Measurements from ENCODE around the gene KLK15. TPM values are rescaled to one million over a fixed set of nuclear protein-coding genes. Genes with fewer than 3 reads are reported as not detected.

KLK15 gene
- total and polyA plus RNA-seq, 10 of the 15 experiments (the other 5 are each of a cell fraction or from before 2014, with no cell fraction given): 0.04 to 0.08 TPM; not detected in 8

GRCh38 chr19:50850738-50851137 is 17.4 kb upstream of the KLK15 start:
- H3K27me3 ChIP-seq (replicated peaks in 1 of 2; ENCODE audit: control insufficient read depth in 2 of 2, insufficient read depth in 2 of 2, low read length in 1 of 2): no peaks in the 10 kb centered on the region; a peak in 1 of 4 replicates
- ATAC-seq (no peak), FAIRE-seq (no peak), DNase-seq (ENCODE audit: low read depth, low spot score) (no peak)
- H3K9me3 ChIP-seq (replicated peaks; ENCODE audit: control insufficient read depth, insufficient read depth, low read length): no peaks in the 10 kb centered on the region; the same call in 2 of the 3 replicates
- no peak overlapping the region for H3K9ac ChIP-seq (ENCODE audit: control insufficient read depth, insufficient read depth, low read length)
- H3K36me3 ChIP-seq (ENCODE audit: control insufficient read depth in 2 of 2, insufficient read depth in 2 of 2, low read length in 1 of 2): no peaks in the 10 kb centered on the region
- in situ Hi-C loops (cut with MboI) (no loop called here), intact Hi-C loops (cut with micrococcal nuclease; ENCODE audit: unreplicated experiment) (no loop called here)
- no peak overlapping the region for H3K4me2 ChIP-seq (ENCODE audit: control insufficient read depth, insufficient read depth)
- H2AFZ ChIP-seq (ENCODE audit: control insufficient read depth, low read depth, low read length): no peak overlapping the region
- no peaks in the 10 kb centered on the region for H3K4me1 ChIP-seq (ENCODE audit: control insufficient read depth, insufficient read depth, low read length)
- no TSS peak for BruUV-seq (replicated peaks)
- CTCF ChIA-PET: no interaction called here
- RAD21 ChIA-PET (ENCODE audit: unreplicated experiment): no interaction called here
- POLR2A ChIA-PET: no interaction called here
- H3K4me3 ChIP-seq: no peak overlapping the region
- H4K20me1 ChIP-seq (ENCODE audit: control insufficient read depth, insufficient read depth): no peaks in the 10 kb centered on the region
- WGBS (ENCODE audit: insufficient coverage, insufficient replicate concordance, low lambda C conversion rate, missing lambda C conversion rate): 13% methylated on average over 3 of the region's 3 CpGs
- no peak for TF ChIP-seq ATF3 (IDR thresholded peaks at IDR 0.05; ENCODE audit: borderline replicate concordance, extremely low read depth, low read depth, low read length)
- no peak overlapping the region for H3K27ac ChIP-seq (ENCODE audit: control insufficient read depth, insufficient read depth)
- no peaks in the 10 kb centered on the region for H3K79me2 ChIP-seq (ENCODE audit: control insufficient read depth, insufficient read depth, low read length)
- SMC1A ChIA-PET (ENCODE audit: uncharacterized antibody, unreplicated experiment): no interaction called here

- ATAC-seq: no peak
- SMC1A ChIA-PET (ENCODE audit: uncharacterized antibody, unreplicated experiment): interaction anchor here (1.5 to 2.0 kb wide), 3 partner anchors 8 to 77 kb away, joined by 5 to 6 read pairs (median 6); no protein-coding TSS in a partner anchor
- in situ Hi-C loops (cut with MboI): no loop called here
These were observed 11.0 kb upstream of the KLK15 start for GRCh38 chr19:50844296-50844935.

More at GRCh38 chr19:50844296-50844935, 11.0 kb upstream of the KLK15 start:
- CTCF ChIA-PET: interaction anchor here (1.2 to 2.2 kb wide), 3 partner anchors 24 to 77 kb away, joined by 3 to 11 read pairs (median 4); no protein-coding TSS in a partner anchor
- H3K9ac ChIP-seq (ENCODE audit: control insufficient read depth, insufficient read depth, low read length): no peak overlapping the region
- H3K4me1 ChIP-seq (ENCODE audit: control insufficient read depth, insufficient read depth, low read length): no peaks in the 10 kb centered on the region; the same call in 1 of the 2 replicates
- no peaks in the 10 kb centered on the region for H4K20me1 ChIP-seq (ENCODE audit: control insufficient read depth, insufficient read depth)
- no peaks in the 10 kb centered on the region for H3K27me3 ChIP-seq (replicated peaks in 1 of 2; ENCODE audit: control insufficient read depth in 2 of 2, insufficient read depth in 2 of 2, low read length in 1 of 2)
- no peaks in the 10 kb centered on the region for H3K36me3 ChIP-seq (ENCODE audit: control insufficient read depth in 2 of 2, insufficient read depth in 2 of 2, low read length in 1 of 2)
- POLR2A ChIA-PET: interaction anchor here (0.7 kb wide), 1 partner anchor 8 kb away, joined by 4 read pairs; no protein-coding TSS in a partner anchor
- RAD21 ChIA-PET (ENCODE audit: unreplicated experiment): interaction anchor here (0.8 to 2.6 kb wide), 2 partner anchors 41 to 77 kb away, joined by 4 to 10 read pairs; no protein-coding TSS in a partner anchor
- H3K9me3 ChIP-seq (replicated peaks; ENCODE audit: control insufficient read depth, insufficient read depth, low read length): no peaks in the 10 kb centered on the region; the same call in 2 of the 3 replicates
- H3K27ac ChIP-seq (ENCODE audit: control insufficient read depth, insufficient read depth): no peak overlapping the region
- DNase-seq (ENCODE audit: low read depth, low spot score): no peak
- no peak overlapping the region for H3K4me3 ChIP-seq
- no peak for FAIRE-seq
- no peak overlapping the region; the same call in 1 of the 2 replicates for H2AFZ ChIP-seq (ENCODE audit: control insufficient read depth, low read depth, low read length)
- intact Hi-C loops (cut with micrococcal nuclease; ENCODE audit: unreplicated experiment): no loop called here
- no peak overlapping the region for H3K4me2 ChIP-seq (ENCODE audit: control insufficient read depth, insufficient read depth)
- no peaks in the 10 kb centered on the region for H3K79me2 ChIP-seq (ENCODE audit: control insufficient read depth, insufficient read depth, low read length)
- no peak for TF ChIP-seq SPI1 (IDR thresholded peaks at IDR 0.05; ENCODE audit: borderline replicate concordance, insufficient read depth, low read depth, low read length)
- TF ChIP-seq MEF2B (IDR thresholded peaks at IDR 0.05; ENCODE audit: partially characterized antibody, poor library complexity, severe bottlenecking): peak; percentile 66
- BruUV-seq (replicated peaks): no TSS peak
- WGBS (ENCODE audit: insufficient coverage, insufficient replicate concordance, low lambda C conversion rate, missing lambda C conversion rate): 30% methylated on average over 8 of the region's 8 CpGs
